OCI-LY7 (cell line): ENCODE results near the gene ADGRD1. TPM values are rescaled to one million over a fixed set of nuclear protein-coding genes. Genes with fewer than 3 reads are reported as not detected.

Source experiments
- BruUV-seq: library from RNA; stranded (reverse); fragments of 400-500 nt; replicated peaks from 2 replicates; lab custom pipeline; 2021; lab: Mats Ljungman, UMichigan
- CTCF ChIA-PET: fragments of 300-600 bp; sonication (Branson Sonifier 250); formaldehyde crosslinking; loops from one replicate; lab custom pipeline; 2022; ENCODE audit warnings: antibody characterized with exemption; ENCODE audit not compliant: unreplicated experiment; lab: Charles Lee
- POLR2A ChIA-PET: fragments of 300-600 bp; sonication (Branson Sonifier 250); formaldehyde crosslinking; loops from one replicate; lab custom pipeline; 2022; ENCODE audit warnings: antibody characterized with exemption; lab: Charles Lee
- DNase-seq: peaks from one replicate; pipeline ENCODE4 v3.0.0-alpha.2; 2015; ENCODE audit warnings: low spot score
- H2AFZ ChIP-seq: fragments of 200-600 bp; sonication (generic), shearing (Covaris generic); 2 replicates; pipeline ENCODE4 v1.6.1; 2014; ENCODE audit warnings: mild to moderate bottlenecking, antibody characterized with exemption, low read length, moderate library complexity
- H3K27ac ChIP-seq: fragments of 200-600 bp; sonication (generic); 2 replicates; pipeline ENCODE4 v1.5.1; 2014; ENCODE audit warnings: mixed run types, low read depth, mild to moderate bottlenecking, moderate library complexity, low read length, inconsistent platforms; ENCODE audit not compliant: poor library complexity, severe bottlenecking
- H3K36me3 ChIP-seq: fragments of 200-600 bp; sonication (generic); 2 replicates; pipeline ENCODE4 v1.6.1; 2014; ENCODE audit warnings: mild to moderate bottlenecking, antibody characterized with exemption, low read length, moderate library complexity, mixed read lengths; ENCODE audit not compliant: insufficient read depth
- H3K4me1 ChIP-seq: fragments of 200-600 bp; sonication (generic); 2 replicates; pipeline ENCODE4 v1.5.1; 2014; ENCODE audit warnings: mild to moderate bottlenecking, low read length; ENCODE audit not compliant: insufficient read depth, poor library complexity, severe bottlenecking
- H3K4me2 ChIP-seq: fragments of 200-600 bp; sonication (generic); 2 replicates; pipeline ENCODE4 v1.6.1; 2014; ENCODE audit warnings: mild to moderate bottlenecking, low read length
- H3K4me3 ChIP-seq: fragments of 200-600 bp; sonication (generic); 2 replicates; pipeline ENCODE4 v1.5.1; 2014; ENCODE audit warnings: mild to moderate bottlenecking, low read depth, low read length; ENCODE audit not compliant: poor library complexity, severe bottlenecking
- H3K79me2 ChIP-seq: fragments of 200-600 bp; sonication (generic); 2 replicates; pipeline ENCODE4 v1.6.1; 2016; ENCODE audit warnings: low read depth, mild to moderate bottlenecking, low read length, moderate library complexity, mixed read lengths; ENCODE audit not compliant: insufficient read depth
- H3K9me2 ChIP-seq: fragments of 200-600 bp; sonication (generic); 2 replicates; pipeline ENCODE4 v1.6.1; 2016; ENCODE audit warnings: mild to moderate bottlenecking, low read length, mixed read lengths; ENCODE audit not compliant: insufficient read depth
- H3K9me3 ChIP-seq: fragments of 200-600 bp; sonication (generic); 2 replicates; pipeline ENCODE4 v1.6.1; 2014; ENCODE audit warnings: mild to moderate bottlenecking, mixed run types, low read length, mixed read lengths
- H4K20me1 ChIP-seq: fragments of 200-600 bp; sonication (generic); 2 replicates; pipeline ENCODE4 v1.6.1; 2014; ENCODE audit warnings: mild to moderate bottlenecking, antibody characterized with exemption, low read length, moderate library complexity, mixed read lengths; ENCODE audit not compliant: insufficient read depth
- EZH2phosphoT487 ChIP-seq: fragments of 200-600 bp; sonication (generic); IDR thresholded peaks from 2 replicates; pipeline ENCODE4 v1.6.1; 2018; ENCODE audit warnings: low read depth, borderline replicate concordance, mild to moderate bottlenecking, mixed run types, antibody characterized with exemption, low read length, moderate library complexity, mixed read lengths
- intact Hi-C: fragments of 100-400 bp; cut with micrococcal nuclease; formaldehyde crosslinking; loops from one replicate; pipeline ENCODE4 v1.10.0; 2022; ENCODE audit not compliant: unreplicated experiment
- total RNA-seq, 2 experiments: library from RNA; depleted of rRNA in 1 of 2; stranded (reverse); fragments of >200 nt in 1 of 2; shearing (Covaris generic) in 1 of 2; gene quantifications; 2 replicates each; pipeline ENCODE4 v1.2.3, GENCODE V29; 2014 to 2022
- TF ChIP-seq, protein P1 (sequence below): fragments of 200-600 bp; sonication (generic); conservative IDR thresholded peaks from 2 replicates; pipeline ENCODE4 v1.5.1; 2014; ENCODE audit warnings: mild to moderate bottlenecking, antibody characterized with exemption, low read length, moderate library complexity, mixed read lengths

Gene ADGRD1
- total RNA-seq, 2 experiments from 2014 or later, result 1.0 to 1.7 TPM

DNA sequence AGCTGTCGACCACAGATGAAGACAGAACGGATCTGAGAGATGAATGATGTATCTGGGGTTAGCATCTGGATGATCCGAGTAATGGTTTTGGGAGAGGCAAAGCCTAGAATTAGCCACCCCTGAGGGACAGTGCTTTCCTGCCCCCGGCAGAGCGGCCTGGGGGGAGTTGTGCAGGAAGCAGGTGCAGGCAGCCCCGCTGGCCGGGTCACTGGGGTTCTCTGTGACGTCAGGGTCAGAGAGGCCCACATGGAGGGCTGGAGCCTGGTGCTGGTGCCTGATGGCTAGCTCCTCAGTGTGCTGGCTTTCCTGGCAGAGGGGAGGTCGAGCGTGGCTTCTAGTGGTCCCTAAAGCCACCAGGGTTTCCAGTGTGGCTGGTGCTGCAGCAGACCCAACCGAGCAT lies 70.3 kb downstream of the ADGRD1 start:
- no peaks in the 10 kb centered on the region; the same call in 1 of the 2 replicates for H4K20me1 ChIP-seq
- intact Hi-C loops, result no loop called here
- H3K79me2 ChIP-seq, result no peaks in the 10 kb centered on the region
- DNase-seq, result no peak
- TF ChIP-seq, protein P1, sequence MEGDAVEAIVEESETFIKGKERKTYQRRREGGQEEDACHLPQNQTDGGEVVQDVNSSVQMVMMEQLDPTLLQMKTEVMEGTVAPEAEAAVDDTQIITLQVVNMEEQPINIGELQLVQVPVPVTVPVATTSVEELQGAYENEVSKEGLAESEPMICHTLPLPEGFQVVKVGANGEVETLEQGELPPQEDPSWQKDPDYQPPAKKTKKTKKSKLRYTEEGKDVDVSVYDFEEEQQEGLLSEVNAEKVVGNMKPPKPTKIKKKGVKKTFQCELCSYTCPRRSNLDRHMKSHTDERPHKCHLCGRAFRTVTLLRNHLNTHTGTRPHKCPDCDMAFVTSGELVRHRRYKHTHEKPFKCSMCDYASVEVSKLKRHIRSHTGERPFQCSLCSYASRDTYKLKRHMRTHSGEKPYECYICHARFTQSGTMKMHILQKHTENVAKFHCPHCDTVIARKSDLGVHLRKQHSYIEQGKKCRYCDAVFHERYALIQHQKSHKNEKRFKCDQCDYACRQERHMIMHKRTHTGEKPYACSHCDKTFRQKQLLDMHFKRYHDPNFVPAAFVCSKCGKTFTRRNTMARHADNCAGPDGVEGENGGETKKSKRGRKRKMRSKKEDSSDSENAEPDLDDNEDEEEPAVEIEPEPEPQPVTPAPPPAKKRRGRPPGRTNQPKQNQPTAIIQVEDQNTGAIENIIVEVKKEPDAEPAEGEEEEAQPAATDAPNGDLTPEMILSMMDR, result no peak
- no peak for TF ChIP-seq EZH2phosphoT487
- H3K4me3 ChIP-seq, result no peak overlapping the region
- H3K9me2 ChIP-seq, result no peaks in the 10 kb centered on the region
- no peak overlapping the region for H2AFZ ChIP-seq
- no peaks in the 10 kb centered on the region for H3K36me3 ChIP-seq
- H3K4me1 ChIP-seq, result peaks cover 4% of the 10 kb centered on the region
- no peak overlapping the region for H3K4me2 ChIP-seq
- ChIA-PET POLR2A (no interaction called here), CTCF (no interaction called here)
- no TSS peak for BruUV-seq
- no peaks in the 10 kb centered on the region for H3K9me3 ChIP-seq
- H3K27ac ChIP-seq, result no peak overlapping the region

DNA sequence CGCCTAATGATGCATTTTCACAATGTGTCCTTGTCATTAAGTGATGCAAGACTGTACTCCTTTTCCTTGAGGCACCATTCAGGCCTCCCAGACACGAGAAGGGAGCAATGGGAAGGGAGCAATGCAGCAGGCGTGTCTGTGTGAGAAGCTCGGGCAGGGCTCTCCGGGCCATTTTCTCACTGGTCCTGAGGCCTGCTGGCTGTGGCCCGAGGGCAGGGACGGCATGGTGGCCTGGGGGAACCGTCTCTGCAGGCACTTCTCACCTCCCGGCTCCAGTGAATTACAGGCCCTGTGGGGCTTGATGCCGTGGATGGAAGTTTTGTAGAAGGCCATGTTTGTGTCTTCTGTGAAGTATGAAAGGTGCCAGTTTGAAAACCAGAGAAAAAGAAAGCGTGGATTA lies 71.0 kb downstream of the ADGRD1 start:
- Histone ChIP-seq H3K79me2 (no peaks in the 10 kb centered on the region), H3K27ac (no peak overlapping the region), H4K20me1 (no peaks in the 10 kb centered on the region; the same call in 1 of the 2 replicates), H3K4me2 (no peak overlapping the region), H3K4me1 (peaks cover 9% of the 10 kb centered on the region), H3K9me2 (no peaks in the 10 kb centered on the region), H2AFZ (no peak overlapping the region), H3K36me3 (no peaks in the 10 kb centered on the region), H3K9me3 (no peaks in the 10 kb centered on the region), H3K4me3 (no peak overlapping the region)
- intact Hi-C loops, result no loop called here
- TF ChIP-seq, protein P1, result no peak
- no peak for TF ChIP-seq EZH2phosphoT487
- ChIA-PET POLR2A (no interaction called here), CTCF (no interaction called here)
- no TSS peak for BruUV-seq
- no peak for DNase-seq

DNA sequence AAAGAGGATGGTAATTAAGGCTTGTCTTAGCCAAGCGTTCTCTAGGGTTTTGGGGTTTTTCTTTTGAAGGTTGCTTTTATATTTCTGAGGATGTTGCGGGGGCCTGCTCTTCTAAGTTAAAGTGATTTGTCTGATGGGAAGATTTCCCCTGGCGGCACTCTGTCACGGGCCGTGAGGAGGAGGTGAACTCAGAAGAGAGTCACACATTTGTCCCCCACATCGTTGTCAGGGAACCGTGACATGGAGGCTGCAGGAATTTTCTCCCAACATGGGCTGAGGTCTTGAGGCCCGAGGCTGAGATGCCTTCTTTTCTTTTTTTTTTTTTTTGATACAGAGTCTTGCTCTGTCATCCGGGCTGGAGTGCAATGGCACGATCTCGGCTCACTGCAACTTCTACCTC lies 71.5 kb downstream of the ADGRD1 start:
- CTCF ChIA-PET, result no interaction called here
- Histone ChIP-seq H3K36me3 (no peaks in the 10 kb centered on the region), H3K27ac (no peak overlapping the region), H3K9me2 (no peaks in the 10 kb centered on the region), H3K9me3 (no peaks in the 10 kb centered on the region), H3K4me1 (peaks cover 9% of the 10 kb centered on the region), H3K4me2 (no peak overlapping the region), H3K4me3 (no peak overlapping the region), H2AFZ (no peak overlapping the region), H3K79me2 (no peaks in the 10 kb centered on the region), H4K20me1 (no peaks in the 10 kb centered on the region; the same call in 1 of the 2 replicates)
- POLR2A ChIA-PET, result no interaction called here
- no peak for DNase-seq
- no TSS peak for BruUV-seq
- intact Hi-C loops, result no loop called here
- TF ChIP-seq EZH2phosphoT487, result no peak
- TF ChIP-seq, protein P1, result no peak
